HG03521 (cell line): ENCODE measurements around the gene KCP.
"Not testable (repeated sequence)": the region's sequence is repeated elsewhere in the genome, so short reads cannot be mapped to it uniquely, and the experiment has no call there.

Experiments
- ATAC-seq: cut with Tn5 transposase; IDR thresholded peaks from one replicate; pipeline ENCODE4 v1.9.1; 2021; ENCODE audit warnings: mild to moderate bottlenecking, moderate library complexity; ENCODE audit not compliant: unreplicated experiment

KCP gene

DNA sequence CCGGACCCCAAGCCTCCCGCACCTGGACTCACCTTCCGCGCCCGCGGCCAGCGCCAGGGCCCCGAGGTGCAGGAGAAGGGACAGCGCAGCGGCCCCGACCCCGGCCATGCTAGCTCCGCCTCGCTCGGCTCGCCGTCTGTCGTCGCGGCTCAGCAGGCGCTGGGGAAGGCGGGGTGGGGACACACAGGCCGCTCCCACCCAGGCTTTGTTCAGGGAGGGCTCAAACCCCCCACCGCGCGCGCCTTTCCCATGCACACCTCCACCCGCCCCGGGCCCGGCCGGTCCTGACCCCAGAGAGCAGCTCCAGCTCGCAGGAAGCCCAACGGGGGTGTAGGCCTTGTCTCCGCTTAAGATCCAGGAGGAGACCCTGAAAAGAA is at the start of gene KCP:
TSS of gene KCP (minus strand) at position 141 of the 377 bp plus-strand sequence. CDS start at position 108, 33 bp downstream.
- no peak for ATAC-seq

- ATAC-seq: no peak
Observed at GRCh38 chr7:128959296-128959695, 48.8 kb upstream of the KCP start.

GRCh38 chr7:128955981-128956380 is 45.5 kb upstream of the KCP start:
- no peak for ATAC-seq

DNA sequence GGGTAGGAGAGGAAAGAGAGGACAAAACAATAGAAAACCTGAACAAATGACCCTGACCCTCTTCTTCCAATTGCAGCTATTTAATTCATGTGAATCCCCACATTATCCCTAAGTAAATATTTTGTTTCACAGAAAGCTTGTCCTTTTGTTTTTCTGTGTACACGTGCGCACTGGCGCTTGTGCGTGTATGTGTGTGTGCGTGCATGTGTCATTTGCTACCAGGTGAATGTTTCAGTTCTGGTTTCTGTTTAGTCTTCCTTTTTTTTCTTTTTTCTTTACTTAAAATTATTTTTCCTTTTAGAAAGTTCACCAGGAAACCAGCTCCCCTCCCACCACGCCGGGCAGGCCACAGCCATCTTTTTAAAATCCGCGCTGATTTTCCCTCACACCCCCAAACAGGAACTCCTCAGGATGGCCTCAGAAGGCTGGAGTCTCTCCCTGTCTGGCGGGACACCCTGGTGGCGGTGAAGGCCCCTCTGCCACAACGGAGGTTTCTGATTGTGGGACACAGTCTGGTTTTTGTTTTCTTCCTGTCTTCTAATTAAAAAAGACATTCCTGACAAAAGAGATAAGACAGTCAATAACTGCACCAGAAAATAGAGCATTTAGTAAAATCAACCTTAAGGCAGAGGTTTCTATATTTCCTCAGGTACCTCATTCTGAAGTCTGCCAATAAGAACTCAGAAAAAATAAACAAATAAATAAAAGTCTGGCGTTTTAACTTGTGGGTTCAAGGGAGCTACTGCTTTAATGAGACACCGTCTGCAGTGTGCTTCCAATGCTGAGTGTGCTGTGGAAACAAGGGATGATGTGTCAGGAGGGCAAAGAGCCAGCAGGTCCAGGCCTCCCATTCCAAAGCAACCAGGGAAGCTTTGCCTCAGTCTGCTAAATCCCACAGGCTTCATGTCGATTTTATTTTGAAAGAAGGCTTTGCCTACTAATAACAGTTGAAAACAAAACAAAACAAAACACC is 44.6 kb upstream of the KCP start:
- peak; percentile 56 for ATAC-seq

DNA sequence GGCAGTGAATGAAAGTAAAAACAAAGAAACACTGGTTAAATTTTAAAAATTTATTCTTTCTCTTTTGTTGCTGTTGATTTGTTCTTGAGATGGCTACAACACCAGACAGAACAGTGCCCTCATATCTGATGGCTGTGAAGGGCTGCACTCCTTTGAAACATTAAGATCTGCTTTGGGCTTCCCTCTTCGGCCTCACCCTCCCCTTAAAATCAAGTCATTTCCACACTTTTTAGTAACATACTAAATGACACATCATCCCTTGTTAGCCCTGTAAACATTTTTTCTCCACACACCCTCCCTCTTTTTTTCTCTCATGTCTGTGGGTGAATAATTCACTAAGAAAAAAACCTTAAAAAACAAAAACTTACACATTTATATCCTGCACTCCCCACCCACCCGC is 43.6 kb upstream of the KCP start:
- ATAC-seq: no peak

DNA sequence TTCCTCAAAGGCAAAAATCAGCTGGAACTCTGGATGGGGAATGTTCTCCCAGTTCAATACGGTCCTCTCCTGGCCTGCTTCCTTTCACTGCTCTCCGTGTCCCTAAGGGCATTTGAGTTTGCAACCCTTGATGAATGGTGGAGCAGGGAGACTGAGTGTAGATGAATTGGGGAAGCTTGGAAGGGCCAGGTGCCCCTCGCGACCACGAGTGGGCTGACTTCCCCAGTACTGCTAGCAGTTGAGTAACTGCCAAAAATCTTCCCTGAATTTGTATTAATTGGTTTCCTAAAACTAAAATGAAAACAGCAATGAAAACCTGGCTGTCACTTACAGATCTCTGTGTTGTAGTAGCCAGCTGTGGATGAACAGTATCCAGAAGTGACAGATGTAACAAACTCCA is 40.8 kb upstream of the KCP start:
- ATAC-seq: no peak

- no peak for ATAC-seq
Observed at GRCh38 chr7:128948976-128949760, 38.7 kb upstream of the KCP start.

DNA sequence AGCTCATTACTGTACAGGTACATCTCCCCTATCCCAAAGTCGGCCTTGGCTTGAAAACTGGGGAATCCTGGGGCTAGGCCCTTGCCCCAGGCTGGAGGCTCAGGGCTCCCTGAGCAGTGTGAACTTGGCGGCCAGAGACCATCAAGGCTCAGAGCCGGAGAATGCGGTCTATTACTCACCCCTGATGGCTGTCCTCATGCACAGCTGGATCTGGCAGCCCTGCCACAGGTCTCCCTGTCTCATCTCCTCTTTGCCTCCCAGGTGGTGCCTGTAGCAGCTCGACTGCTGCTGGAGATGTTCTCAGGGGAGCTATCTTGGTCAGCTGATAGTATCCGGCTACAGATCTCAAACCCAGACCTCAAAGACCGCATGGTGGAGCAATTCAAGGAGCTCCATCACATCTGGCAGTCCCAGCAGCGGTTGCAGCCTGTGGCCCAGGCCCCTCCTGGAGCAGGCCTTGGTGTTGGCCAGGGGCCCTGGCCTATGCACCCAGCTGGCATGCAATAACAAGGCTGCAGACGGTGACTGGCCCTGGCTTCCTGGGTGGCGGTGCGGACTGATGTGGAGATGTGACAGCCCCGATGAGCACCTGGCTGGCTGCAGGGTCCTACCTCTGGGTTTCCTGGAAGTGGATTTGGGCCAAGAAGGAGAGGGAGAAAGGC is 37.9 kb upstream of the KCP start:
- ATAC-seq: no peak

DNA sequence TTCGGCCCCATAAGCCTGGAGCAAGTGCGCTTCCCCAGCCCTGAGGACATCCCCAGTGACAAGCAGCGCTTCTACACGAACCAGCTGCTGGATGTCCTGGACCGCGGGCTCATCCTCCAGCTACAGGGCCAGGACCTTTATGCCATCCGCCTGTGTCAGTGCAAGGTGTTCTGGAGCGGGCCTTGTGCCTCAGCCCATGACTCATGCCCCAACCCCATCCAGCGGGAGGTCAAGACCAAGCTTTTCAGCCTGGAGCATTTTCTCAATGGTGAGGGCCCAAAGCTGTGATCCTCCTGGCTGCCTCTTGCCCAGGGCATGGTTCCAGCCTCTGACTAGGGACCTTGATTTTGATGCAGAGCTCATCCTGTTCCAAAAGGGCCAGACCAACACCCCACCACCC is 37.3 kb upstream of the KCP start:
- ATAC-seq: no peak

- ATAC-seq: no peak
Observed at GRCh38 chr7:128946936-128947830, 36.7 kb upstream of the KCP start.

GRCh38 chr7:128945668-128946366 is 35.3 kb upstream of the KCP start:
- ATAC-seq: no peak

DNA sequence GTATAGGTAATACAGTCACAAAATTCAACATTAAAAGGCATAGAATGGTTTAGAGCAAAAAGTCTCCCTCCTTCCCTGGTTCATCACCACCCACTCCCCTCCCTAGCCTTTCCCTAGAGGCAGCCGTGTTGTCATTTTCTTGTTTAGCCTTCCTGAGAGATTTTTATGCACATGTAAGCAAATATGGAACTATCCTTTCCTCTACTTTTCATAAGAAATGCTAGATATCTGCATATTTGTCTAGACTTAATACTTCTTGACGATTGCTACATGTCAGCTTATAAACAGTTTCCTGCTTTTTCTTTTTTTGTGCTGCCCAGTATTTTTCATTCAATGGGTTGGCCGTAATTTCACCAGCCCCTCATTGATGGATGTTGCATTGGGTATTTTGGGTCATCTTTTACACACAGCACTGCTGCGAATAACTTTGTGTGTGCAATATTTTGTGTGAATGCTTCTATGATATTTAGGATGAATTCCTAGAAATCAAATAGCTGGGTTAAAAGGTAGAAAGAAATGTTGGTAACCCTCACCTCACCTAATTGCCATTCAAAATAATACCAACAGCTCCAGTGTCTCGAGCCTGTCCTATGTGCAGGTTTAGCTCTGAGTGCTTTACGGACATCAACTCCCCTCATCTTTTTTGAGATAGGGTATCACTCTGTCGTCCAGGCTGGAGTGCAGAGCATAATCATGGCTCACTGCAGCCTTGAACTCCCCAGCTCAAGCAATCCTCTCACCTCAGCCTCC is 34.2 kb upstream of the KCP start:
- no peak for ATAC-seq

DNA sequence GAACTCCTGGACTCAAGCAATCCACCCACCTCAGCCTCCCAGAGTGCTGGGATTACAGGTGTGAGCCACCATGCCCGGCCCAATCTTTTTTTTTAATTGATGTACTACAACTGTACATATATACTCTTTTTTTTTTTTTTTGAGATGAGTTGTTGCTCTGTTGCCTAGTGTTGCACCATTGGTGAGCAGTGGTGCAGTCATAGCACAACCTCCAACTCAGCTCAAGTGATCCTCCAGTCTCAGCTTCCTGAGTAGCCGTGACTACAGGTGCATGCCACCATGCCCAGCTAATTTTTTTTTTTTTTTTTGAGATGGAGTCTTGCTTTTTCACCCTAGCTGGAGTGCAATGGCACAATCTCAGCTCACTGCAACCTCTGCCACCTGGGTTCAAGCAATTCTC is 32.7 kb upstream of the KCP start:
- ATAC-seq: not testable (repeated sequence)

- ATAC-seq: no peak
Observed at GRCh38 chr7:128941946-128942526, 31.5 kb upstream of the KCP start.

GRCh38 chr7:128941323-128941890 is 30.9 kb upstream of the KCP start:
- ATAC-seq: no peak

GRCh38 chr7:128940494-128941322 is 30.2 kb upstream of the KCP start:
- ATAC-seq: peak; percentile 61

GRCh38 chr7:128939861-128940410 is 29.4 kb upstream of the KCP start:
- peak; percentile 20 for ATAC-seq
